NCI-H2227 treated with DMSO at 0.1 percent for 48 hours (cell line): ENCODE results near the gene SLC6A12.
"Not testable (repeated sequence)": the region's sequence is repeated elsewhere in the genome, so short reads cannot be mapped to it uniquely, and the experiment has no call there.

Experiments used
- DNase-seq: peaks from one replicate; lab custom pipeline; 2025; lab: John Stamatoyannopoulos, UW

Gene SLC6A12

DNA sequence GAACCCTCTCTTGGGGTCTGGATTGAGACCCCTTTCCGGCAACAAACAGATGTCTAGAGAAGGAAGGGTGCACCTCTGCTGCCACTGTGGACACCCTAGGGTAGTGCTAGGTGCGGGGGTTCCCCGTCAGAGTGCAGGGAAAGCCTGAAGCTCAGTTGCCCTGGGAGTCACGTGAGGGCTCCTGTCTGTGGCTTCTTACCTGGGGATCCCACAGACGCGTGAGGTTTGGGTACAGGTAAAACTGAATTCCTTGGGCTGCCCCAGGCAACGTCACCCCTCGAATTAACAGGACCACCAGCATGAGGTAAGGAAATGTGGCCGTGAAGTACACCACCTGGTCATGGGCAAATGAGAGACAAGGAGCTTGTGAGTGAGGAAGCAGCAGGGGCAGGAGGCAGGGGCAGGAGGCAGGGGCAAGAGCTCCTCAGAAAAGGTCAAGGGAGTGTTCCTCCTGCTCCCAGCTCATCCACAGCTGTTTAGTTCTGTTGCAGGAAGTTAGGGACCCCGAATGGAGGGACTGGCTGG lies 21.0 kb upstream of the SLC6A12 start:
- no peak for DNase-seq

DNA sequence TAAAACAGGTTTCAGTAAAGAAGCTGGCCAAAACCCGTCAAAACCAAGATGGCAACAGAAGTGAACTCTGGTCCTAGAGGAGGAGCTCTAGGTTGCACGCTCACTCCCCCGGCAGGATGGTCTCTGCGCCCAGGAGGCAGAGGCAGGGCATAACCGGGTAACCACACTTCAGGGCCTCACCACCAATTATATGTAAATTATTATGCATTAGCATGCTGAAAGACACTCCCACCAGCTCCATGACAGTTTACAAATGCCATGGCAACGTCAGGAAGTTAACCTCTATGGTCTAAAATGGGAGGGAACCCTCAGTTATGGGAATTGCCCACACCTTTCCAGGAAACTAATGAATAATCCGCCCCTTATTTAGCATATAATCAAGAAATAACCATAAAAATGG lies 20.1 kb upstream of the SLC6A12 start:
- no peak for DNase-seq

DNA sequence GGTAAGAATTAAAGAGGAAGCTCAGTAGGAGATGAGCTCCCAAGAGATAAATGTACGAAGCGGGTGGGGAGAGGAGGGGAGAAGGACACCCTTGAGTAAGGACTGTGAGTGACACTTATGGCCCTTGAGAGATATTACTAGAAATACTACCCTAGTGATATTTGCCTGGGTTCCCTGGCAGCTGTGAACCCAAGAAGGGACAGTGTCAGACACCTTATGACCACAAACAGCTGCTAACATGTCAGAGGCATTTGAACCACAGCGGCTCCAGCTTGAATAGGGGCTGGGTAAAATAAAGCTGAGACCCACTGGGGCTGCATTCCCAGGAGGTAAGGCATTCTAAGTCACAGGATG lies 19.6 kb upstream of the SLC6A12 start:
- no peak for DNase-seq

DNA sequence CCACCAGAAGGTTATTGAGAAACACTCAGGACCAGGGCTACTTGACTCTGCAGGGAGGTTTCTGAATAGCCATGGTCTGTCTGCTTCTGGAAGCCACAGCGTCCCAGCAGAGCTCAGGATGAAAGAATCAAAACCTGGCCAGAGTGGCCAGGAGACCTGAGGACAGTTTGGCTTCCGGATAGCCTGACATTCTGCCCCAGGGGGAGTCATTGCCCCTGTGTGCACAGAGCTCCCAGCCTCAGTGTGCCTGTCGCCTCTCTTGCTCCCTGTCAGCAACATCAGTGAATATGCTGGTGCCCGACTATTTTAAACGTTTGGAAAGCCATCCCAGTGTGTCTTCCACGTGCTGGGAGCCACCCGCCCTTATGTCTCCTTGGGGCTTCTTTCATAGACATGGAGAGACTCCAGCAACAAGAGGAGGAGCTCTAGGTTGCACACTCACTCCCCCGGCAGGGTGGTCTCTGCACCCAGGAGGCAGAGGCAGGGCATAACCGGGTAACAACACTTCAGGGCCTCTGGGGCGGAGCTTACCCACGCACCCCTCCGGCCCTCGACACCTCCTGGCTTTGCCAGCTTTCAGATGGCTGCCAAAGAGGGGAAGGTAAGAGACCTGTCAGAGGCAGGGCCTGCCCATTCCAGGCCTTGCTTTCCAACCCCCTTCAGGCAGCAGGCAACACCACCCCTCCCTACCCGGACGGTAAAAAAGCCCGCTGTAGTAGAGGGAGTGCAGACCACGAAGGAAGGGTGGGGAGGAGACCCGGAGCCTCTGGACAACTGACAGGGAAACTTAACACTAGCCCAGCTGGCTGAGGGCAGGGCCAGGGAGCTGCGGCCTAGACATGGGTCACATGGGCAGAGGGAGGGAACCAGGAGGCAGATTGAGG lies 19.0 kb upstream of the SLC6A12 start:
- no peak for DNase-seq

DNA sequence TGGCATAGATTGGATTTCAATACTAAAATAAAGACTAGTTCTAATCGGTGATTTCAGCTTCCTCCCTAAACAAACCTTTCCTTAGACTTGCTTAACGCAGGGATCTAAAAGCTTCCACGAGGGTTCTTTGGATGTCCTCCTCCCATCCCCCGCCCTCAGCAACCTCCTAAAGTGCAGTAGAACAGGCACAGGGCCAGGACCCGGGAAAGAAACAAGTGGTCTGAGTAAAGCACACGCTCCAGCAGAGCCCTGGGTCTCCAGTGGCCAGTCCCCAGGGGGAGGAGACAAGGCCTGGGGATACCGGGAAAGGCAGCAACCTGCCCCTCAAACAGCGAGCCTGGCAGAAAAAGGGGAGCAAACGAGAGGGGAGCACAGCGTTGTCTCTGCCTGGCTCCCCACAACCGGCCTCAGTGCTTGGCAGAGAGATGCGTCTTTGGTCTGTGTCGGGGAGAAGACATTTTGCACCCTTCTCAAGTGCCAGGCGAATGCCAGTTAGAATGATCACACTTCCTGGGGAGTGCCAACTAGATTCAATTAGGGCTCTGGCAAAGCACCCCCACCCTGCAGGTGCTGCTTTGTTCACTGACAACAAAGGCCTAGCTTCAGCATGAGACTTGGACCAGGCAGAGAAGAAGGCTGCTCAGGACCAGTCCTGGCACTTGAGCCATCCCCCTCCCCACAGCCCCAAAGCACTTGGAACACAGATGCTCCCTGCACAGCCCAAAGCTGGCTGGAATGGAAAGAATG lies 17.1 kb upstream of the SLC6A12 start:
- DNase-seq = no peak

DNA sequence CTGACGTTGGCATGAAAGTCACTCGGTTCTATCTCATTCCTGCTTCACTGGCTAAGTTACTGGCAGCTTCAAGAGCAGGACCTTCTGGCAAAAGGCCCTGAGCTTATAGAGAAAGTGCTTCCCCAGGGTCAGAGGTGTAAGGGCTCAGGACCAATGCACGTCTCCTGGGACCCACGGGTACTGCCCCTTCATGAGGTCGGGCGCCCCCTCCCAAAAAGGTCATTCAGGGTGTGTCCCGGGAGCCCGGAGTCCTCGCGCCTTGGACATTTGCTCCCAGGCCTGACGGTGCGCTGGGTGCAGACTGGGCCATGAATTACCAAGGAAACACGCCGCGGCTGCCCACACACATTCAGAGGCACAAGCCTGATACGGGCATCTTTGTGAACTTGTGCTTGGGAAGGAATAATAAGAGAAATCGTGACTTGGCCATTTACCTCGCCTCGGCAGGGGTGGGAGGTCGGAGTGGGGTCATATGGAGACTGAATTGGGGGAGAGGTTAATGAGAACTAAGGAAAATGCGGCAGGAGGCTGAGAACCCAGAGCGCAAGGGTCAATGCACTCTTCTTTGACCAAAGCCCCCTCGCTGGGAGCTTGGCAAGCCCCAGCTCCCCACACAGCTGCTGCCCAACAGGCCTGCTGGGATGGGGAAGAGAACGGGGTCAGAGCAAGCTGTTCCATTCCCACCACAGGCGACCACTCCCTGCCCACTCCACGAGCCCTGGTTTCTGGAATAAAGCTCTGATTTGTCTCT lies 15.7 kb upstream of the SLC6A12 start:
- no peak for DNase-seq

DNA sequence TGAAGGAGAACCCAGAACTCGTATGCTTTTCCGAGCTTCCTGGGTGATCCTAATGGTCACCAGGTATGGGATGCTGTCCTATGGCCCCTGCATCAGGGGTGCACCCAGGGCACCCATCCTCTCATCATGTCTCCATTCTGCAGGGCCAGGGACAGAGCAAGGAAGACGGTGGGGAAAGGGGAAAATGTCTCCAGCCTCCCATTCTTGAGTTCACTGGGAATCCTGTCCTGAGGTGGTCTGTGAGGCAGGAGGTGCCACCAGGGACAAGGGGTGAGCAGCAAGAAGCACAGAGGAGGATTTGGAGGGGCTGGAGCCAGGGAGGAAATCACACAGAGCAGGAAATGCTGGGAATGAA lies 14.9 kb upstream of the SLC6A12 start:
- DNase-seq = no peak

DNA sequence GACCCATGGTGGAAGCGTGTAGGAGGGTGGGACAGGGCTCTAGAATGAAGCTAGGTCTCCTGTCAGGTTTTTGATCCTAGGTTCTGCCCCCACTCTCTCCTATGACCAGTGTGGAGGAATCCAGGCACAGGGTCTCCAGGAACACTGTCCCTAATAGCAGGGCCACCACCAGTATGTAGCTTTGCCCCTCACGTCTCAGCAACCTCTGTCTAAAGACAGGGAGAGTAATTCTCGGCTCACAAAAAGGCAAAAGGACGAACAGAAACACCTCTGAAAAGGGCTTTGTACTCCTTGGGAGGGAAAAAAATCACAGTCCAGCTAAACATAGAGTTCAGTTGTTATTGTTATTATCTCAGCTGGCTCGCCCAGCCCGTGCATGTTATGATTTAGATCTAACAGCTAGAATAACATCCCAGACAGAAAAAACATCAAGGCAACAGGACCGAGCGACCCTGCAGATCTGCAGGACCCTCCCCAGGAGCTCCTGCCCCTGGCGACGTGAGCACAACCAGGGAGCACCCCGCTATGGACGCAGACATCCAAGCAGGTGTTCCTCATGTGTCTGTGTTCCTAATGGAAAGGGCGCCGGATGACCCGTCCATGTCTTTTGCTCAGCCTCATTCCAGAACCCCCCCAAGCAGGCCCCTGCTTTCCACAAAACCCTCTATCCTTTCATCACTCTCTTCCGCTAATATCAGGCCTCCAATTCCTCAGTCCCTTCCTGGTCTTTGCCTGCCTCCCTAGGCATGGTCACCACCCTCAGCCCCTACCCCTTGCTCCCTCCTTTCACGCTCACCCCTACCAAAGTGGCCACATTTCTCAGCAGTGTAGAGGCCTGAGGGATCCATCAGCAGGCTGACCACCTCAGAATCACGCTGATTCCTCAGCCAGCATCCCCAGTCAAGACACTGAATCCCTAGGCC lies 14.2 kb upstream of the SLC6A12 start:
- DNase-seq = no peak

DNA sequence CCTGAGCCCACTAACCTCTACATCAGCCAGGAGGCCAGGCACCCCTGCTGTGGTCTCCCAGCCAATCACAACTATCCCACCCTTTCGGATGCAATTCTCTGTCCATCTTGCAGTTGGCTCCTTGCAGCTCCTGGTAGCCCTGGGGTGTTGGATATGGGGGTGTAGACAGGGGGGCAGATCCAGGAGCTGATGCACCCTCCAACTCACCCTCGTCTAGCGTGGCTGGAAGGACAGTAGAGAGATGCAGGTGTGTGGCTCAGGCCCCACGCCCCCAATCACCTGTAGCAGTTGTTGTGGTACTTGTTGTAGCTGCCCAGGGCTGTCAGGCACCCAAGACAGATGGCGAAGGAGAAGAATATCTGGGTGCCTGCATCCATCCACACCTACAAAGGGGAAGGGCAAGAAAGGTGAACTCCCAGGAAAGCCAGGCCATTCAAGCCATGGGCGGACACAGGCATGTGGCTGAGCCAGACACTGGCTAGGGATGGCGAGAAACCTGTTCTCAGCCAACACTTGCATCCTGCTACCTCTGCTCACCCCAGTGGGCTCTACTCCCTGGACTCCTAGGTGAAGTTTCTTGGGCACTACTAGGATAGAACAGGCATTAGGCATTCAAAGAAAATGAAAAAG lies 13.4 kb upstream of the SLC6A12 start:
- DNase-seq = no peak

DNA sequence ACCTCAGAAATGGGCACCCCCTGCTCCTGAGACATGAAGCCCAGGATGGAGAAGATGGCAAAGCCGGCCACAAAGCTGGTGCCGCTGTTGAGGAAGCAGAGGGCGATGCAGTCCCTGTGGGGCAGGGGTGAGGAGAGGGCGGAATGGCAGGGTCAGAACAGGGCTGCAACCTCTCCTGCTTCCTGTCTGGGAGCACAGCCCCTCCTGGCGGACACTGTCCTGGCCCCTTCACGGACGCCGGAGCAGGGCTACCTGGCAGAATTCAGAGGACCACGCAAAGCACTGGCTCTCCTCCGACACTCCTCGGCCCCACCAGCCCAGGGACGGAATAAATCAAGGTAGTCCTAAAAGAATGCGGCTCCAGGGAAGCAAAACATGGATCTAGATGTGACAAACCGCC lies 12.4 kb upstream of the SLC6A12 start:
- DNase-seq = no peak

DNA sequence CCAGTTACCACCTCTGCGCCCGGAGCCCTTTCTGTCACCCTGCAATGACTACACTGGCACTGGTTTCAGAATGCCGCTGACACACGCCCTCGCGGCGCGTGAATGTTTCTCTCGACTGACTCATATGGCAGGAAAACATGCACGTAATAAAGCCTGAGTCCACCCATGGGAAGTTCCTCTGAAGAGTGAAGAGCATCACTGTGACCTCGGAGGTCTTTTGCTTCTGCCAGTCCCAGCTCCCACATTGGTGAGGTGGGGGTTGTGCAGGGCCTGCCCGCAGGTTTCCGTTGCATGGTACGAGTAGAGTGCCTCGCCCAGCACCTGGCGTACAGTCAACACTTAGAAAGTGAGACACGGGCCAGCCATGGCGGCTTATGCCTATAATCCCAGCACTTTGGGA lies 11.1 kb upstream of the SLC6A12 start:
- DNase-seq = no peak

DNA sequence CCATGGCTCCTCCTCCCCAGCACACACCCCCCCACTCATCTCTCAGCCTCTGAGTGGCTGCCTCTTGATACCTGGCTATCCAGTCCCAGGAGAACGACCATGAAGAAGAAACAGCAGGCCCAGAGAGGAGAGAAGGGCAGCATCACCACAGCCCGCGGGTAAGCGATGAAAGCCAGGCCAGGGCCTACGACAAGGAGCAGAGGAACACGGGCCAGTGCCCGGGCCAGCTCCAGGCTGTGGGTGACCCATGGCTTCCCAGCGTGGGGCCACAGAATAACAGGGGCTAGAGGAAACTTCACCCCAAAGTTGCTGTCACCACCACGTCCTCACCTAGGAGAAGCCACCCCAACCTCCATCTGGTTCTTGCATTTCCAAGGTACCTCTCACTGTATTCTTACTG lies 10.4 kb upstream of the SLC6A12 start:
- DNase-seq = no peak

DNA sequence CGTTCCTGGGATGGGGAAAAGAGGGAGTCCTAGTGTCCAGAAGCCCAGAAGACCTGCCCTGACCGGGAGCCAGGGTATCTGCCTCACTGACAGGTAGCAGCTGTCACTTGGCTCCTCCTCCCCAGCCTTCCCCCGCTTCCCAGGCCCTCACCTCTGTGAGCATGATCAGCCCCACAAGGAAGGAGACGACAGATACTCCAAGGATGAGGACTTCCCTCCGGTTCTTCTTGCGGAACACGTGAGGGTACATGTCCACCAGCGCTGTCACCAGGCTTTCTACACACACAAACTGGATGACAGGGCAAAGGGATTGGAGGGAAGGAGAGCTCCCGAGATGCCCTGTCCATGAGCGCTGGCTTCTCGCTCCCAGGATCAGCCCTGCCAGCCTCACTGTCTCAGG lies 9.9 kb upstream of the SLC6A12 start:
- no peak for DNase-seq

DNA sequence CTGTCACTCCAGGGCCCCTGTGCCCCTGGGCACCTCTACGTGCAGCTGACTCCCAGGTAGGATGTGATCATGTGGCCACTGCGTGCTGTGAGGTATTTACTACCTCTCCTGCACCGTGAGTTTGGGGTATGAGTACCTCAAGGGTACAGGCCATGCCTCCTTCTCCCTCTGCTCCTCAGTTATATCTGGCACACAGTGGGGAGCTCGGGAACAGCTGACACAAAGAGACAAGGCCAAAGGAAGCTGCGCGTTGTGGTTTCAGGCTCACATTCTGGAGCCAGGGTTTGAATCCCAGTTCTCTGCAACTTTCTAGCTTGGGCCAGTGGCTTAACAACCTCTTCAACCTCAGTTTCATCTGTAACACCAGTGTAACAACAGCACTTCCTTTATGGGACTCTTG lies 7.8 kb upstream of the SLC6A12 start:
- no peak for DNase-seq

DNA sequence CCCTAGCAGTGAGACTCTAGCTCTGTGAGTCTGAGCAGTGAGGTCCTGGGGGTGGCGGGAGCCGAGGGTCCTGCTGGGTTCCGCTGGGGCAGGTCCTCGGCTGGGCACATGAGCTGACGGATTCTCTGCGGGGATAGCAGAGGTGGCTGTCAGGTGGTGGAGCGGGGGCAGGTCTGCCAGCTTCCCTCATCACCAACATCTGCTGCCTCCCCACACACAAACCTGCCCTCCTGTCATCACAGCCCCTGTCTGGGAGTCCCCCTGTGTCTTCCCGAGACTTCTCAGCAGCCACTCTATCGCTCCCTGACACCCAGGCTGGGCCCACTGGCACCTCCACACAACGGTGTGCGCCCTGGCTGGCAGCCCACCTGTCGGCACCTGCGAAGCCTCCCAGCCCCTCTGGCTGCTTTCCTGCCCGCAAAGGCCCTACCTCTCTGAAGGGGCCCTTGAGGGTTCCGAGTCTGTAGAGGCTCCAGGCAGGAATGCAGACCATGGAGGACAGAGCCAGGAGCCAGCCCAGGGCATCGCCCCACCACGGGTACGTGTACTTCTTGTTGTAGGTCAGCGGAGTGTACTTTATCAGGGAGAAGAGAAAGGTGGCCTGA lies 7.1 kb upstream of the SLC6A12 start:
- DNase-seq = no peak

DNA sequence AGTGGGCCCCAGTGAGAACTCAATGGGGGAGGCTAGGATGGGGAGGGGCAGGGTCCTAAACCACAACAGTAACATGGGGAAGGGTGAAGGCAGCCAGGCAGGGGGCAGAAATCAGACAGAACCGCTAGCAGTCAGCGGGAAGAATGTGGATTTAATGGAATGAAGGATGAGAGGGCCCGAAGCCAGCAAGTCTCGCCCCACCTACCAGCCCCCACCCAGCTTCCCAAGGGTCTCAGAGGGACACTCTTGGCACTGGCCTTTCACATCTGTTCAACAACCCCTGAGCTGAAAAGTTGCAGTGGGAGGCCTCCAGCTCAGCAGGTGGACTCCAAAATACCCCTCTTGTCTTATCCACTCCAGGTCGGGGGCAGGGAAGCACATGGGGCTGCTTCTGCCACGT lies 6.5 kb upstream of the SLC6A12 start:
- DNase-seq = no peak

DNA sequence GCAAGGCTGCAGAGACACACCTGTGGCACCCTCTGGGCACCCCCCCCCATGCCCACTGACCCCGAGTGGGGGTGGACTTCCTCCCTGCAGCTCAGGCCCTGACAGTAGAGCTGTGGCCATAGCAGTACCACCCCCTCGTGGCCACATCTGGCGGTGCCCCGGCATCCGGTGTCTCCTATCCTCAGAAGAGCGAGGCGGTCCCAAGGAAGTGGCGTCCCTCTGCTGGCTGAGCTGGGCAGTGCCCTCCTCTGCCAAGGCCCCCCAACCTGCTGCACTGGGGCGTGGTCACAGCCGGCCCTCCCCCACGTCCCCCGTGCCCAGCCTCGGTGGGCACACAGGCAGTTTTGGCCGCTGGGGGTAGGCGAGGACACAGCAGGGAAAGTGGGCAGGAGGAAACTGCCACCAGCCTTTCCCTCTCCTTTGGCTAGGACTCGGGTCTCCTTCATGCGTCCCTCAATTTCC lies 6.0 kb upstream of the SLC6A12 start:
- no peak for DNase-seq

DNA sequence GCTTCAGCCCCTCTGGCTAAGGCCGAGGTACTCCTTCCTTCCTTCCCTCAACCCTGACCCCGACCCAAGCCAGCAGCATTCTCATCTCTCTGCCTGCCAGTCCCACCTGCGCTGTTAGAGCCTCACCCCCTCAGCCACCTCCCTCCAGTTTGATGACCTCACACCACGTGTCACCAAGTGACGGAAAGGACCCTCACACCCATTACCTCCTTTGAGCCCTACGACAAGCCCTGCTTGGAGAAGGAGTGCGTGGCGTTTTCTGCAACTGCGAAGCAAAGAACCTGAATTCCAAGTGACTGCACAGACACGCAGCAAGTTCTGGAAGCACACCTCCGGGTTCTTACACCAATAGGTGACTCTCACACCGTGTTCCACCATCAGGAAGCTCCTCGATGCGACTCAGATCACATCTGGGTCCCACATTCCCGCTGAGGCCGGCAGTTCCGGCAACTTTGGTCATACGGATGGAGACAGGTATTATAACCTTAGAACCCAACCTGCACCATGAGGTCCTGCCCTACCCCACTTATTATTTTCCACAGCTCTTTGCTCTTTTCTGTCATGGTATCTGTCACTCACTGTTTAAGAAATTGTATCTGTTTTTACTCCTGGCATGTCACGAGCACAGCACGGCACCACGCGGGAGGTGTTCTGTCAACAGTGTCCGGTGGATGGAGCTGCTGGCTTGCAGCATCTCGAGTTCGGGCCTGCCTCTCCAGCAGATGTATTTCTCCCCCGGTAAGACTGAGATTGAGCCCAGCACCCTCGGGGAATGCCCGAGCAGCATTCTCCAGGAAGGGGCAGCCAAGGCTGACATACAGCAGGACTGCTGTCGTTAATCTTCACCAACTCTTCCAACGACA lies 5.0 kb upstream of the SLC6A12 start:
- DNase-seq = no peak

DNA sequence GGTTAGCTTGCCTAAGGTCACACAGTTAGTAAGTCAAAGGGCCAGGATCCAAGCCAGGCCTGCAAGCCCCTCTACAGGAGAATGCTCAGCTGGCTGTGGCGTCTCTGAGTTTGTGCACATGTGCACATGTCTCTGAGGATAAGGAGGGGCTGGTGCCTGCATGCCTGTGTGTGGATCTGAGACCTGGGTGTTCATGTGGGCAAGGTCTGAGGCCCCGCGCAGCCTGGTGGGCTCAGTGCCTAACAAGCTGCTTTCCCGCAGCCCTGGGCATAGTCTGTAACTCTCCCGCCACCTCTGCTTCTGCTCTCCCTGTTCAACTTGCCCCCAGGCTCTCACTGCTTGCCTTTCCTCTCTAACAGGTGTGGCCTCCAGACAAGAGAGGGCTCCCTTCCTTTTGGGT lies 4.3 kb upstream of the SLC6A12 start:
- DNase-seq = no peak

DNA sequence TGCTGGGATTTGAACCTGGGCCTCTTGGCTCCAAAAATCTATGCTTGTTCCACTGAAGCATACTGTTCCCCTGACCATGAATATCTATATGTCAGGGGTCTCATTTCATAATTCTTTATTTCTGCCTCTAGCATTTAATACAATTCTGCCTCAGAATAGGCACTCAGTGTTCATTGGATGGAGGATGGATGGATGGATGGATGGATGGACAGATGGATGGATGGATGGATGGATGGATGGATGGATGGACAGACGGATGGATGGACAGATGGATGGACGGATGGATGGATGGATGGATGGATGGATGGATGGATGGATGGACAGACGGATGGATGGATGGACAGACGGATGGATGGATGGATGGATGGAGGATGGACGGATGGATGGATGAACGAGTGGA lies 3.1 kb upstream of the SLC6A12 start:
- DNase-seq = not testable (repeated sequence)
